HEK293 (cell line): ENCODE measurements around the gene OR2Y1.

Source experiments
- TCF7L2 ChIP-seq: IDR thresholded peaks from 2 replicates; pipeline ENCODE4 v1.6.1; 2011; ENCODE audit warnings: low read depth, mild to moderate bottlenecking, inconsistent platforms, low read length, moderate library complexity, borderline replicate concordance
- ZNF138 ChIP-seq: fragments of 450-650 bp; formaldehyde crosslinking; IDR thresholded peaks from 2 replicates; pipeline ENCODE4 v1.5.1; 2016; ENCODE audit warnings: missing biosample characterization, missing genetic modification characterization, borderline replicate concordance
- ZSCAN23 ChIP-seq: fragments of 450-650 bp; formaldehyde crosslinking; IDR thresholded peaks from 2 replicates; pipeline ENCODE4 v1.5.1; 2016; ENCODE audit warnings: missing biosample characterization, missing genetic modification characterization

DNA sequence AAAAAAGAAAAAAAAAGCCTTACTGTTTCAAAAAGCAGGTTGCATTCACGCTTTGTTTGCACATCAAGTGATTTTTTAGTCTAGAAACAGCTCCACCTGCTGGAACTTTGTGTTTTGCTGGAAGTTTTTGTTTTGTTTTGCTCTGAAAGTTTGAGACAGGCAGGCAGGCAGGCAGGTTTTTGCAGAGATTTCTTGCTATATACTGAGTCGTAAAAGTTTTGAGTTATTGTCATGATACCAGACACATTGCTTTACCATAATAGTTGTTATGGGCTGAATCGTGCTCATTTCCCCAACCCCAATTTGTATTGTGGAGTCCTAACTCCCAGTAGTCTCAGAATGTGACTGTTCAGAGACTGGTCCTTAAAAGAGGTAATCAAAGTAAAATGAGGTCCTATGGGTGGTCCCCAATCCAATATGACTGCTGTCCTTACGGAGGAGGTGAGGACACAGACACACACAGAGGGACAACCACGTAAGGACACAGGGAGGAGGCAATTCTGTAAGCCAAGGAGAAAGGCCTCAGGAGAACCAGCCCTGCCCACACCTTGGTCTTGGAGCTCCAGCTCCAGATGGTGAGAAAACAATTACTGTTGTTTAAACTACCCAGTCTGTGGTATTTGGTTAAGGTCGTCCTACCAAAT lies 20.9 kb downstream of the OR2Y1 start:
- TF ChIP-seq TCF7L2 (no peak), ZSCAN23 (no peak), ZNF138 (tag by site-specific recombination) (no peak)
